NCI-H146 (cell line): Measurements from ENCODE around the gene LRRC36.

Experiments
- DNase-seq: peaks from one replicate; lab custom pipeline; 2025; lab: John Stamatoyannopoulos, UW

Gene LRRC36, protein sequence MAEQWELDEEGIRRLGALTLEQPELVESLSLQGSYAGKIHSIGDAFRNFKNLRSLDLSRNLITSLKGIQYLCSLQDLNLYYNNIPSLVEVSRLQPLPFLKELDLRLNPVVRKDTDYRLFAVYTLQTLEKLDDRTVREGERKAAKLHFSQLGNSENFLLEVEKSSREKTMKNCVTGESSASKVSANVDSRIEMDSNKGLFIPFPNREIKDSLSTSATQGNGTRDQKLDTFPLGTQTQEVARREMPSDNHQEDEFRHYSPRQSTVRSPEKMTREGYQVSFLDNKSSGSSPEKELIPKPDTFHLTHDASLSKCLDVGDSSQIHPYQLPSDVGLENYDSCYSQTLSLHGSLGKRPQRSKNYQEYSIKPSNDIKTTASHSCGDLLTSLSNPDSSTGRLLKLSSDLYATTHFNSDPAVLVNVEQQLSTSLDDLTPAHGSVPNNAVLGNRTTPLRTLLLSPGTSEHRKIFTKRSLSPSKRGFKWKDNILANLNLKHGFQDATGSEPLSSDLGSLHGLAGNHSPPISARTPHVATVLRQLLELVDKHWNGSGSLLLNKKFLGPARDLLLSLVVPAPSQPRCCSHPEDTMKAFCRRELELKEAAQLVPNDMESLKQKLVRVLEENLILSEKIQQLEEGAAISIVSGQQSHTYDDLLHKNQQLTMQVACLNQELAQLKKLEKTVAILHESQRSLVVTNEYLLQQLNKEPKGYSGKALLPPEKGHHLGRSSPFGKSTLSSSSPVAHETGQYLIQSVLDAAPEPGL

DNA sequence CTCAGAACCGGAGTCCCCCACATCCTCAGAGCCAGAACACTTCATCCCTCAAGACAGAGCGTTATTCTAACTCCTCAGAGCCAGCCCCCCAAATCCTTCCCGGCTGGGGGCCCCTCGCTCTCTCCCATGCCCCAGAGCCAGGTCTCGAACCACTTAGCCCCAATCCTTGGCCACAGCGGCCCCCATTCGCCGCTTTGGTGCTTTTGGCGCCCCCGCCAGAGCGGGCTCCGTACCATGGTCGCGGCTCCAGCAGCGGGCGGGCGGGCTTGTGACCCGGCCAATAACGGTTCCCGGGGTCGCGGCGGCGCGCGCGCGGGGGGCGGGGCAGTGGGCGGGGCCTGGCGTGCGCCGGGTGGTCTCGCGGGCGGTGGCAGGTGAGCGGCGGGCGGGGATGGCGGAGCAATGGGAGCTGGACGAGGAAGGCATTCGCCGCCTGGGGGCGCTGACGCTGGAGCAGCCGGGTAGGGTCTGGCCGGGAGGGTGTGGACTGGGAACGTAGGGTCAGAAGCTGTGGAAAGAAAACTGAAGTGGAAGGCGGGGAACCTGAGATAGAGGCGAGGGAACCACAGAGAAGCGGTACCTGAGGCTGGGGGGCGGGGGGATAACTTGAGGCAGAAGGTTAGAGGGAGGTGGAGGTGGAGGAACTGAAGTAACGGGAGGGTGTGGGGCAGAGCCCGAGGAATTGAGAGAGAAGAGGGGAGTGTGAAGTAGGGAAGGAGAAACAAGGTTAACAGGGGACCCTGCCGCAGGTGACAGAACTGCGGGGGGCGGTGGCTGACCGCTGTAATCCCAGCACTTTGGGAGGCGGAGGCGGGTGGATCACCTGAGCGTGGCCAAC, at the start of gene LRRC36, which contains the start of gene KCTD19:
TSS of gene LRRC36 (plus strand) at position 344 of the 838 bp plus-strand sequence. CDS start at position 392, 48 bp downstream.
TSS of gene KCTD19 (minus strand) at position 270 of the 838 bp plus-strand sequence. CDS start at position 236, 34 bp downstream.
- peak; percentile 83 for DNase-seq

DNA sequence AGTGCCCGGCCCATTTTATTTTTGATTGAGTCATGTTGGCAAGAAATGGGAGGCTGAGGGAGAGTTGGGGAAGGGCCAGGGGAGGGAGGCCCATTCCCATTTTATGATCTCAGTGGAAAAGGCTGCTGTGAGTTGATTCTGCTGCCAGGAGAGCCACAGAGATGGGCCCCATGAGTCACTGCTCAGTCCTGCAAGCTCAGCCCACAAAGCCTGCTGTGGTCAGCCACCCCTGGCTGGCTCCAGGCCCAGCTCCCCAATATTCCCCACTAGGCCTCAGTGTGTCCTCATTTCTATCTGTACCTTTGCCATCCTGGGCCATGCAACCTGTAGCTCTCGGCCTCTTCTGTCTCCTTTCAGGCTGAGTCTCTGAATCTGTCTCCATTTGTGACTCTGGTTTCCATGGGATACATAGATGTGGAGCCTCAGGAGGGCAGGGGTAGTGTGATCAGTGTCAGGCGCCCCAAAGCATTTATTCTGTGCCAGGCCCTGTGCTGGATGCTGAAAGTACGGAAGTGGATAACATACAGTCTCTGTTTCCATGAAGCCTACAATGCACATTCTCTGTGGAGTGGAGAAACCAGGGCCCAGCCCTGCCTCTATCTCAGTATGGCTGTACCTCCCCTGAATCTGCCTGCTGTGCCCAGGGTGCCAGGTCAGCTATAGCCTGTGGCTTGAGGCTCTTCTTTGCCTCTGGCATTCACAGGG, 49.2 kb upstream of the LRRC36 start:
- DNase-seq = no peak

DNA sequence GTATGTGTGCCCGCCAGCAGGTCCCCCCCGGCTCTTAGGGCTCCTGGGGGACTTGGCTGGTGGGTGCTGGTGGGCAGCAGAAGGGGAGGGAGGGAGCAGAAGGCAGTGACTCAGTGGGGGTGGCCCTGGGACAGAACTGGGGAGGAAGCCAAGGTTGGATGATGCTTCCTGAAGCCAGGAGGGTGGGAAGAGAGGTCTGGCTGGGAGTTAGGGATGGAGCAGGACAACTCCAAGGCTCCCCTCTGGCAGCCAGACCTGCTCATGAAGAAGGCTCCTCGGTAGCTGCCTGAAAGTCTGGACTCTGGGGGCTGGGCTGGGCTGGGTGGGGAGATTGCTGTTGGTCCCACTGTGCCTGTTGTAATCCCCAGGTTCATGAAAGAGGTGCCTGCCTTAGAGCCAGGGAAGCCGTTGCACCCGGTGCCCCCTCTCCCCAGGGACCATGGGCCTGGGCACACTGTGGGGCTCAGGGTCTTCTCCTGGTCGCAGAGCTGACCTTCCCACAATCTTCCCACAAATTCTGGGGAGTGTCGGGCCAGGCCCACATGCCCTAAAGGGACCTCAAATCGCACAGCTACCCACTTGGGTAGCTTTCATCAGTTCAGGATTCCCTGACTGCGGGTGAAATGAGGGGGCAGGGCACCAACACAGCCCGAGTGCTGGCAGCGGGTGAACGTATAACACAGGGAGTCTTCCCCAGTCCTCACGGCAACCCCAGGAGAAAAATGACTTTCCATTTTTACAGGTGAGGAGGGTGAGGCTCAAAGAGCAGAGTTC, 48.4 kb upstream of the LRRC36 start:
- DNase-seq = no peak

DNA sequence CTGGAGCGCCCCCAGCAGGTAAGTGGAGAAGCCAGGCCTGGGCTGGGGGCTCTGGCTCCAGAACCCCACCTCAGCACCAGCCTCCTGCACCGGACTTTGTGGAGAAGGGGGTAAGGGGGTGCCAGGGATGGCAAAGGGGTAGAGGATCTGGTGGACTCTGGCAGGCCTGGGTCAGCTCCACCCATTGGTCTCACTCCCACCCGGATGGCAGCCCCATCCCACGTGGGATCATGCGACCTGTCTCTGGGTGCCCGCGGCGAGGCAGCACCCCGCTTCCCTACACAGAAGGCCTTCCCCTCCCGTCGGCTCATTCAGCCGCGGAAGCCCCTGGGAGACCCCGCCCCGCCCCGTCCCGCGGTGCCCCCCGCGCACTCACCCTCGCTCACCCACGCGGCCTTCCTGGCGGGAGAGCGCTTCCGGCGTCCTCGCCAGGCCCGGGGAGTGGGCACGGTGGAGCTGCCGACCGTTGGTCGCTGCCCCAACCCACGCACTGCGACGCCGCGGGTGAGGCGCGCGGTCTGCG, 47.8 kb upstream of the LRRC36 start:
- peak; percentile 47 for DNase-seq

DNA sequence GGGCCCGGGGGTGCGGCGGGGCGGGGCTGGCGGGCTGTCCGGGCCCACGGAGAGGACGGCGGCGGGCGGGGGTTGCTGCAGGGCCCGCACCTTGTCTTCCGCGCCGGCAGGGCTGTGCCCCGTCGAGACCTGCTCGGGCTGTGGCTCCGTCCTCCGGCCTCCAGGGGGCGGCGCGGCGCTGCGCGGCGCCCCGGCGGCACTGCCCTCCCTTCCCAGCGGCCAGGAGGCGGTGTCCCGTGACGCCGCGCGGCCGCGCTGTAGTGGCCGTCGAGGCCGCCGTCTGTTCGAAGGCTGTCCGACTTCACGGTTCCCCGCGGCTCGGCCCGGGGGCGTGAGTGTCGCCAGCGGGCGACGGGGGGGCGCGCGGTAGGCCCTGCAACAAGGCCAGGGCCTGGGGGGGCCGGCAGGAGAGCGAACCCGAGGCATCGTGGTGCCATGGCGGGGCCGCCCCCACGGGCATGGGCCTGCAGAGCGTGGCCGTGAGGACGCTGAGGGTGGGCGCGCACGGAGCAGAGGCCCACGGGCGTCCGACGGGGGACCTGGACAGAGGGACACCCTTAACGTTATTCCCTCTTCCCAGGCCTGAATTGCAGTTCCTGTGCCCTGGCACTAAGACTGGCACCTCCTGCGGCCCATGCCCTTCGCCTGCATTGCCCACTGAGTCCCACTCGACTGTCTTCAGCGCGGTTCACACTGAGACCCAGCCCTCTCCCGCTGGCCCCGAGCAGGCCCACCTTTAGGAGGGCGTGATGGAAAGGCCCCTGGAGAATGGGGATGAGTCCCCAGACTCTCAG, 47.1 kb upstream of the LRRC36 start, which contains the start of gene PLEKHG4:
TSS of gene PLEKHG4 (plus strand) at position 237 of the 794 bp plus-strand sequence. CDS start at position 750, 513 bp downstream.
- peak; percentile 76 for DNase-seq

DNA sequence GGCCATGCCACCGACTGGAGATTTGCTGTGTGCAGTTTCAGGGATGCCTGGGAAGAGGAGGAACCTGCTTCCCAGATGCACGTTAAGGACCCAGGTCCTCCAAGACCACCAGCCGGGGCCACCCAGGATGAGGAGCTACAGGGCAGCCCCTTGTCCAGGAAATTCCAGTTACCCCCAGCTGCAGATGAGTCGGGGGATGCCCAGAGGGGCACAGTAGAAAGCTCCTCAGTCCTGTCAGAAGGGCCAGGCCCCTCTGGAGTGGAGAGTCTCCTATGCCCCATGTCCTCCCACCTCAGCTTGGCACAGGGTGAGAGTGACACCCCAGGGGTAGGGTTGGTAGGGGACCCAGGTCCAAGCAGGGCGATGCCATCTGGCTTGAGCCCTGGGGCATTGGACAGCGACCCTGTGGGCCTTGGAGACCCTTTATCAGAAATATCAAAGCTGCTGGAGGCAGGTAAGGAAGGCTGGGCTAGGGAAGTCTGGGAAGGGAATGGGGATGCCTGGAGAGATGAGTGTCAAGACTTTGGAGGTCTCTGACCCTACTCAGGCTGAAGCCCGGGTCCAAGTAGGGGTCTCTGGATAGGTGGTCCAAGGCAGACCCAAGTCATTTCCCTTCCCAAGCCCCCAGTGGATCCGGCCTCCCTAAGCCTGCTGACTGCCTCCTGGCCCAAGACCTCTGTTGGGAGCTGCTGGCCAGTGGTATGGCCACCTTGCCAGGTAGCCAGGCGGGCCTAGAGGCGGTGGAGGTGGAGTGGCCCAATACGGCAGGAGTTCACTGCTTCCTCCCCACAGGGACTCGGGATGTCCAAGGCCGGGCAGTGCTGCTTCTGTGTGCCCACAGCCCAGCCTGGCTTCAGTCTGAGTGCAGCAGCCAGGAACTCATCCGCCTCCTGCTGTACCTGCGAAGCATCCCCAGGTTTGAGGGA, 46.3 kb upstream of the LRRC36 start:
- DNase-seq = no peak

DNA sequence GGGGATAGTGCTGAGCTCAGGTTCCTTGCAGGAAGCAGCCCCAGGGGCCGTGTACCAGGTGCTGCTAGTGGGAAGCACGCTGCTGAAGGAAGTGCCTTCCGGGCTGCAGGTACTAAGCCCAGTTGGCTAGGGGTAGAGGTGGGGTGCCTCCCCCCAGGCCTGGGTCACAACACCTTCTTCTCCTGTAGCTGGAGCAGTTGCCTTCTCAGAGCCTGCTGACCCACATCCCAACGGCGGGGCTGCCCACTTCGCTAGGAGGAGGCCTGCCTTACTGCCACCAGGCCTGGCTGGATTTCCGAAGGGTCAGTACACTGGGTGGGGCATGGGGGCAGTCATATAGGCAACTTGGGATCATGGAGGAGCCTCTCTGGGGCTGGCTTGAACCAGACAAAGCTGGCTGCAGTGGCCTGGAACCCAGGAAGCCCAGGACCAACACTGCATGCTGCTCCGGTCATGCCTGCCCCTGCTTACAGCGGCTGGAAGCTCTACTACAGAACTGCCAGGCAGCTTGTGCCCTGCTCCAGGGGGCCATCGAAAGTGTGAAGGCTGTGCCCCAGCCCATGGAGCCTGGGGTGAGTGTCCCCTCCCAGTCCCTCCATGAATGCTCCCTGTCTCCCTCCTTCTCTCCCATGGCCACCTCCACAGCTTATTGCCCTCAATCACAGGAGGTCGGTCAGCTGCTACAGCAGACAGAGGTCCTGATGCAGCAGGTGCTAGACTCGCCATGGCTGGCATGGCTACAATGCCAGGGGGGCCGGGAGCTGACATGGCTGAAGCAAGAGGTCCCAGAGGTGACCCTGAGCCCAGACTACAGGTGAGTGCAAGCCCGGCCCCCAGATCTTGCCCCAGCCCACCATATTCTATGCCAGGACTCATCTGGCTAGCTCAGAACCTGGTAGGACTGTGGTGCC, 44.8 kb upstream of the LRRC36 start:
- no peak for DNase-seq

DNA sequence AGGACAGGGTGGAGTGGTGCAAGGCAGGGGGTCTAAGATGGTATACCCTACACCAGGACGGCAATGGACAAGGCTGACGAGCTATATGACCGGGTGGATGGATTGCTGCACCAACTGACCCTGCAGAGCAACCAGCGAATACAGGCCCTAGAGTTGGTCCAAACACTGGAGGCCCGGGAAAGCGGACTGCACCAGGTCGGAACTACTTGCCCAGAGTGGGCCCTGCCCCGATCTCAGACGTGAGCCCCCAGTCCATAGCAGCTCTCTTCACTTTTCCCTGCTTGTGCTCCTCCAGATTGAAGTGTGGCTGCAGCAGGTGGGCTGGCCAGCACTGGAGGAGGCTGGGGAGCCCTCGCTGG, 44.2 kb upstream of the LRRC36 start:
- no peak for DNase-seq

DNA sequence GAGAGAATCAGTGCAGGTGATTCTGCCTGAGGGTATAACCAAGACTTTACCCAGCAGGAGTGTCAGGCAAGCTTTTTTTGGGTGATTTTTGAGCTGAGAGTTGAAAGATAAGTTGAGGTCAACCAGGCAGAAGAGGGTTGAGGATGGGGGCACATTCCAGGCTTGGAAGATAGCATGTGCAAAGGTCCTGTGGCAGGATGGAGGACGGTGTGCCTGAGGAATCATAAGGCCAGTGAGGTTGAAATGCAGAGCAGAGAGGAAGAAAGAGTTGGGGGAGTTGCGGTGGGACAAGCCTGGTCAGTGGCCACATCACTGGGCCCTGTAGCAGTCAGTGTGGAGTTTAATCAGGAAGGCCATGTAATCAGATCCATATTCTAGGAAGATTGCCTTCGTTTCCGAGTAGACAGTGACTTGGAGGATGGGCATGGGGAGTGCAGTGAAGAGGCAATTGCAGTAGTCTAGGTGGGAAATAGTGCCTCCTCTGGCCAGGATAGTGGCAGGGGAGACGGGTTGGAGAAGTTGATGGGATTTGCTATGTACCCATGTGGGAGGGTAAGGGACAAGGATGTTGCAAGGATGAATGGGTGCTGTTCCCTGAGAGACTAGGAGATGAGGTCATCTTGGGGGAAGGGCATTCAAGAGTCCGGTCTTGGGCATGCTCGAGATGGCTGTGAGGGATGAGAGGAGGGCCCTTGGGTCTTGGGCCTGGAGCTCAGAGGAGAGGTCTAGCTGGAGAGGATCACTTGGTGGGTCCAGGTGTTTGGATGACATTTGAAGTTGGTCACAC, 43.4 kb upstream of the LRRC36 start:
- no peak for DNase-seq

DNA sequence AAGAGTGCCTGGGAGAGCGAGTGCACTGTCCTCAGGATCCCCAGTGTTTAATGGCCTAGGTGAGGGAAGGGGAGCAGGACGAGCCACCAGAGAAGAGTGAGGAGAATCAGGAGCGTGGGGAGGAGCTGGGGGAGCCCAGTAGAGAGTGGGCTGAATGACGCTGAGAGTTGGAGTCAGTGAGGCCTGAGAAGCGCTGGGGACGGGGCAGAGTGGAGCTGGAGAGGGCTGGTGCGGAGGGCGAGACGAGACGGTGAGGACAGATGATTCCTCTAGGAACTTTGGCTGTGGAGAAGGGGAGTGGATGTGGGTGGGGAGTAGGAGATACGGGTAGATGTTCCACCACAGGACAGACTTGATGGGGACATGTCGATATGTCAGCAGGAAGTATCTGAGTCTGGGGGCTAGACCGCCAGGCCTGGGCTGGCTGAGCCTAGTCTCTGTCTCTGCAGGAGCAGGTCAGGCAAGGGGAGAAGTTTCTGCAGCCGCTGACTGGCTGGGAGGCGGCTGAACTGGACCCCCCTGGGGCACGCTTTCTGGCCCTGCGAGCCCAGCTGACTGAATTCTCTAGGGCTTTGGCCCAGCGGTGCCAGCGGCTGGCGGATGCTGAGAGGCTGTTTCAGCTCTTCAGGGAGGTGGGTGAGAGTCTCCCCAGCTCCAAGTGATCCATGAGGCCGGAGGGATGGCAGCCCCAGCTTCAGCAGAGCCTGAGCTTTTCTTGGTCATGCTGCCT, 42.6 kb upstream of the LRRC36 start:
- DNase-seq = no peak

DNA sequence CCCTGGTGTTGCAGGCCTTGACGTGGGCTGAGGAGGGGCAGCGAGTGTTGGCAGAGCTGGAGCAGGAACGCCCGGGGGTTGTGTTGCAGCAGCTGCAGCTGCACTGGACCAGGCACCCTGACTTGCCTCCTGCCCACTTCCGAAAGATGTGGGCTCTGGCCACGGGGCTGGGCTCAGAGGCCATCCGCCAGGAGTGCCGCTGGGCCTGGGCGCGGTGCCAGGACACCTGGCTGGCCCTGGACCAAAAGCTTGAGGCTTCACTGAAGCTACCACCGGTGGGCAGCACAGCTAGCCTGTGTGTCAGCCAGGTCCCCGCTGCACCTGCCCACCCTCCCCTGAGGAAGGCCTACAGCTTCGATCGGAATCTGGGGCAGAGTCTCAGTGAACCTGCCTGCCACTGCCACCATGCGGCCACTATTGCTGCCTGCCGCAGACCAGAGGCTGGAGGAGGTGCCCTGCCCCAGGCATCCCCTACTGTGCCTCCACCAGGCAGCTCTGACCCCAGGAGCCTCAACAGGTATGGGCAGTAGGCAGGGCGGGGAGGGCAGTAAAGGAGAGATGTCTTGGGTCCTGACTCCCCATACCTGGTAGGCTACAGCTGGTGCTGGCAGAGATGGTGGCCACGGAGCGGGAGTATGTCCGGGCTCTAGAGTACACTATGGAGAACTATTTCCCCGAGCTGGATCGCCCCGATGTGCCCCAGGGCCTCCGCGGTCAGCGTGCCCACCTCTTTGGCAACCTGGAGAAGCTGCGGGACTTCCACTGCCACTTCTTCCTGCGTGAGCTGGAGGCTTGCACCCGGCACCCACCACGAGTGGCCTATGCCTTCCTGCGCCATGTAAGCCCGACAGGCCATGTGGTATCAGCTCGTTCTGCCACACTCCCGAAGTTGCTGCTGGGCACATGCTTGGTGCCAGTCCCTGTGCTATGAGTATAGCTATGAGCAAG, 41.6 kb upstream of the LRRC36 start:
- DNase-seq = peak; percentile 87

DNA sequence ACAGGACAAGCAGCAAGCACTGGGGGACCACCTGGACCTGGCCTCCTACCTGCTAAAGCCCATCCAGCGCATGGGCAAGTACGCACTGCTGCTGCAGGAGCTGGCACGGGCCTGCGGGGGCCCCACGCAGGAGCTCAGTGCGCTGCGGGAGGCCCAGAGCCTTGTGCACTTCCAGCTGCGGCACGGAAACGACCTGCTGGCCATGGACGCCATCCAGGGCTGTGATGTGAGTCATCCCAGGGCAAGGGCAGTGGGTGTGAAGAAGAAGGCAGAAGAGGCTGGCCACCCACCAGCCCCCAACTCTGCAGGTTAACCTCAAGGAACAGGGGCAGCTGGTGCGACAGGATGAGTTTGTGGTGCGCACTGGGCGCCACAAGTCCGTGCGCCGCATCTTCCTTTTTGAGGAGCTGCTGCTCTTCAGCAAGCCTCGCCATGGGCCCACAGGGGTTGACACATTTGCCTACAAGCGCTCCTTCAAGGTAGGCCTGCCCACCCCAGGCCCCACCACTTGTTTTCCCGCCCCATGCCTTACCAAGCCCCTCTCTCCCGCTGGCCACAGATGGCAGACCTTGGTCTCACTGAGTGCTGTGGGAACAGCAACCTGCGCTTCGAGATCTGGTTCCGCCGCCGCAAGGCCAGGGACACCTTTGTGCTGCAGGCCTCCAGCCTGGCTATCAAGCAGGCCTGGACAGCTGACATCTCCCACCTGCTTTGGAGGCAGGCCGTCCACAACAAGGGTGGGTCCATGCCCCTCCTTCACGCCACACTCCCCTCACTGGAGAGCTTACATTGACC, 40.0 kb upstream of the LRRC36 start:
- no peak for DNase-seq

DNA sequence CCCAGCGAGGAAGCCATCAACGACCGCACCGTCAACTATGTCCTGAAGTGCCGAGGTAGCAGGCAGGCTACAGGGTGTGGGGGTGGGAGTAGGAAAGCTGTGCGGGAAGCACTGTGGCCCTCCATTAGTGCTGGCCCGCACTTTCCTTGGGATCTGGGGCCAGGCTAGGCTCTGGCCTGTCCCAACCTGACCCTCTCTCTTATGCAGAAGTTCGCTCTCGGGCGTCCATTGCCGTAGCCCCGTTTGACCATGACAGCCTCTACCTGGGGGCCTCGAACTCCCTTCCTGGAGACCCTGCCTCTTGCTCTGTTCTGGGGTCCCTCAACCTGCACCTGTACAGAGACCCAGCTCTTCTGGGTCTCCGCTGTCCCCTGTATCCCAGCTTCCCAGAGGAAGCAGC, 38.7 kb upstream of the LRRC36 start:
- DNase-seq = no peak

DNA sequence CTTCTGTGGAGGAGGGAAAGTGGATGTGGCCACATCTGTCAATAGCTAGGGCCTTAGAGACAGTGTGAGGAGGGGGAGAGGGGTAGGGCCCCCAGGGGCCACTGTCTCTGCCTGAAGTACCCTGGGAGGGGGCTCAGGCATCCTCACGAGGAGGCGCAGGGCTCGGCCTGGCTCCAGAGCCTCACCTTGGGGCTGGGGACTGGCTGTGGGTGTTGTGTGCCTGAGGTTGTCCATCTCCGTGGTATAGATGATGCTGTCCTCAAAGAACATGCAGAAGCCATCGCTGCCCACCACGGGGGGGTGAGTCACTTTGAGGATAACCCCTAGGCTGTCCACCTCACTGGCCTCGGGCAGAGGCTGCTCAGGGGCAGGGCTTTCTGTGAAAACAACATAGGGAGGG, 35.2 kb upstream of the LRRC36 start:
- no peak for DNase-seq
